ENCODE results near the gene CES2.
A peak's percentile ranks its signal among the peaks of the same experiment; 100 is the strongest.
"Not testable (repeated sequence)": the region's sequence is repeated elsewhere in the genome, so short reads cannot be mapped to it uniquely, and the experiment has no call there.

Gene CES2

GRCh38 chr16:66927918-66928649 lies 7.2 kb upstream of the CES2 start:
- H3K27ac Mint-ChIP-seq: no peak overlapping the region
- peak; percentile 22 for DNase-seq (ENCODE audit: low spot score)
- no peaks in the 10 kb centered on the region for H3K9me3 Mint-ChIP-seq

DNA sequence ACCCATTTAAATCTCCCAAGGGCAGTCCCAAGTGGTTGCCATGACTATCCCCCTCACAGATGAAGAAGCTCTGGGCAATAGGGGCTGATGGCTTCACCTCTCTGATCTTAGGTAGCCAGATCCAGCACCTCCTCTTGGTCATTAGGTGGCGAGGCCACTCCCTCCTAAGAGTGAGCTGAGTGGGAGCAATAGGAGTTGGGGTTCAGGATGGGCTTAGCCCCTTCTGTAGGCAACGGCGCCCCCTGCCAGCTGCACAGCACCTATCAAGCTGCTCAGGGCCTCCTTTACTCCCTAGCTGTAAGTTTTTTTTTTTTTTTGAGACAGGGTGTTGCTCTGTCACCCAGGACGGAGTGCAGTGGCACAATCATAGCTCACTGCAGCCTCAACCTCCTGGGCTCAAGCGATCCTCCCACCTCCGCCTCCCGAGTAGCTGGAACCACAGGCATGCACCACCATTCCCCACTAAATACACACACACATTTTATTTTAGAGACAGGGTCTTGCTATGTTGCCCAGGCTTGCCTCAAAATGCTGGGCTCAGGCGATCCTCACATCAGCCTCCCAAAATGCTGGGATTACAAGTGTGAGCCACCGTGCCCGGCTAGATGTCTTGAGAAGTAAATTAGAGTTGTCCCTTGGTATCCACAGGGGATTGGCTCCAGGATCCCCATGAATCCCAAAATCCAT lies 6.5 kb upstream of the CES2 start:
- Mint-ChIP-seq H3K4me3 (no peak overlapping the region), H3K9me3 (no peaks in the 10 kb centered on the region), H3K4me1 (ENCODE audit: low read depth) (peaks cover 23% of the 10 kb centered on the region), H3K36me3 (ENCODE audit: low read depth) (peaks cover 17% of the 10 kb centered on the region), H3K27me3 (ENCODE audit: low read depth) (peaks cover 19% of the 10 kb centered on the region), H3K27ac (no peak overlapping the region)
- DNase-seq (ENCODE audit: low spot score): peak; percentile 27

More at GRCh38 chr16:66927918-66928649, 7.2 kb upstream of the CES2 start:
- peaks cover 11% of the 10 kb centered on the region for H3K36me3 Mint-ChIP-seq (ENCODE audit: low read depth)
- H3K4me1 Mint-ChIP-seq (ENCODE audit: low read depth): peaks cover 16% of the 10 kb centered on the region
- H3K27me3 Mint-ChIP-seq (ENCODE audit: low read depth): peaks cover 24% of the 10 kb centered on the region
- H3K4me3 Mint-ChIP-seq: no peak overlapping the region

DNA sequence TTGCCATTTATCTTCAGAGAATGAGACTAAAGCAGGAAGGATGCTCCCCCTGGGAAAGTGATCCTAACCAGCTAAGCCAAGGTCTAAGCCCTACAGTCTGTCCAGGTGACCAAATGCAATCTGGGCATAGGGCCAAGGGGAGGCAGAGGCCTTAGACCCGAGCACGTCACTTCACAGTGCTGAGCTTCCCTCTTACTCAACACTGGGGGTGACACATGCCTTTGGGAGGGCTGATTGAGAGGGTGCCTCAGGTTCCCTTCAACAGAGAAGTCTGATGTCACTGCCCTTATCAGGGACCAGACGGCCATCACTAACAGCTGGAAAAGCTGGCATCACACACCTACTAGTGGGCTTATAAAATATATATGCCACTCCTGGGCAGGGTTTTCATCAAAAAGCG lies 5.1 kb upstream of the CES2 start:
- peaks cover 14% of the 10 kb centered on the region for H3K27me3 Mint-ChIP-seq (ENCODE audit: low read depth)
- H3K4me1 Mint-ChIP-seq (ENCODE audit: low read depth): peaks cover 21% of the 10 kb centered on the region
- DNase-seq (ENCODE audit: low spot score): no peak
- H3K9me3 Mint-ChIP-seq: no peaks in the 10 kb centered on the region
- no peak overlapping the region for H3K4me3 Mint-ChIP-seq
- H3K27ac Mint-ChIP-seq: no peak overlapping the region
- peaks cover 25% of the 10 kb centered on the region for H3K36me3 Mint-ChIP-seq (ENCODE audit: low read depth)

- DNase-seq (ENCODE audit: low spot score): no peak
- H3K4me3 Mint-ChIP-seq: peak overlapping the region; percentile 49
- H3K4me1 Mint-ChIP-seq (ENCODE audit: low read depth): peaks cover 27% of the 10 kb centered on the region
- peaks cover under 1% of the 10 kb centered on the region for H3K27me3 Mint-ChIP-seq (ENCODE audit: low read depth)
- peaks cover 29% of the 10 kb centered on the region for H3K36me3 Mint-ChIP-seq (ENCODE audit: low read depth)
- H3K27ac Mint-ChIP-seq: peak overlapping the region; percentile 47
- no peaks in the 10 kb centered on the region for H3K9me3 Mint-ChIP-seq
Measured at GRCh38 chr16:66931665-66932064, 3.7 kb upstream of the CES2 start.

GRCh38 chr16:66932076-66932475 lies 3.2 kb upstream of the CES2 start:
- H3K4me3 Mint-ChIP-seq: peak overlapping the region; percentile 95
- H3K4me1 Mint-ChIP-seq (ENCODE audit: low read depth): peaks cover 29% of the 10 kb centered on the region
- no peaks in the 10 kb centered on the region for H3K9me3 Mint-ChIP-seq
- H3K27me3 Mint-ChIP-seq (ENCODE audit: low read depth): no peaks in the 10 kb centered on the region
- H3K27ac Mint-ChIP-seq: no peak overlapping the region
- peaks cover 30% of the 10 kb centered on the region for H3K36me3 Mint-ChIP-seq (ENCODE audit: low read depth)
- DNase-seq (ENCODE audit: low spot score): no peak

- H3K36me3 Mint-ChIP-seq (ENCODE audit: low read depth): peaks cover 33% of the 10 kb centered on the region
- peak overlapping the region; percentile 92 for H3K27ac Mint-ChIP-seq
- DNase-seq (ENCODE audit: low spot score): no peak
- H3K4me1 Mint-ChIP-seq (ENCODE audit: low read depth): peaks cover 35% of the 10 kb centered on the region
- H3K27me3 Mint-ChIP-seq (ENCODE audit: low read depth): no peaks in the 10 kb centered on the region
- peak overlapping the region; percentile 95 for H3K4me3 Mint-ChIP-seq
- no peaks in the 10 kb centered on the region for H3K9me3 Mint-ChIP-seq
Measured at GRCh38 chr16:66933776-66934137, 1.6 kb upstream of the CES2 start.

GRCh38 chr16:66934138-66934838 lies 1.0 kb upstream of the CES2 start, which contains the start of gene CIAO2B:
Gene CIAO2B, minus strand, starts transcription at chr16:66934402. Its CDS starts 38 bp downstream, at chr16:66934364.
- H3K27ac Mint-ChIP-seq: peak within 1 kb of the TSS; percentile 92
- H3K9me3 Mint-ChIP-seq: no peaks in the 10 kb centered on the region
- H3K36me3 Mint-ChIP-seq (ENCODE audit: low read depth): peaks cover 33% of the 10 kb centered on the region
- peaks cover 35% of the 10 kb centered on the region for H3K4me1 Mint-ChIP-seq (ENCODE audit: low read depth)
- DNase-seq (ENCODE audit: low spot score): peak; percentile 91
- H3K4me3 Mint-ChIP-seq: peak within 1 kb of the TSS; percentile 95
- no peaks in the 10 kb centered on the region for H3K27me3 Mint-ChIP-seq (ENCODE audit: low read depth)

DNA sequence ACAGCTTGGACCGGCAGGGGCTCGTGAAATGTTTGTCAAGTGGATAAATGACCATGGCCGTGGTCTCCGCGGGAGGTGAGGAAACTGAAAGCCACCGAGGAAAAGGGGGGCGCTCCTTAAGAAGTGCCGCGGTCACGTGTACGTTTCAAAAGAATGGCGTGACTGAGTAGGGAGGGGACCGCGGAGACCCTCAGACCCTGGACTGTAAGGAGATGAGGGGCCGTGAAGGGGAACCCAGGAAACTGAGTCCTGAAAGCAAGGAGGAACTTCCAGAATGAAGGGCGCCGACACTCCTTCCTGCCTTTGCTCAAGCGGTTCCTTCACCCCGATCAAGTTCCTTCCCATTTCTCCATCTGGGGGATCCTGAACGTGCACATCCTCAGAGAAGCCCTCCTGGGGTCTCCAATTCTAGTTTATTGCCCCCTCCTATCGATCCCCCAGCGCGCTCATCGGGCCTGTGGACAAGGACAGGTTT lies 440 bp upstream of the CES2 start:
- Mint-ChIP-seq H3K4me3 (peak overlapping the region; percentile 95), H3K4me1 (ENCODE audit: low read depth) (peaks cover 35% of the 10 kb centered on the region), H3K36me3 (ENCODE audit: low read depth) (peaks cover 34% of the 10 kb centered on the region), H3K27ac (peak overlapping the region; percentile 92)
- not testable (repeated sequence) for H3K9me3 Mint-ChIP-seq; H3K27me3 Mint-ChIP-seq (ENCODE audit: low read depth); DNase-seq (ENCODE audit: low spot score)

DNA sequence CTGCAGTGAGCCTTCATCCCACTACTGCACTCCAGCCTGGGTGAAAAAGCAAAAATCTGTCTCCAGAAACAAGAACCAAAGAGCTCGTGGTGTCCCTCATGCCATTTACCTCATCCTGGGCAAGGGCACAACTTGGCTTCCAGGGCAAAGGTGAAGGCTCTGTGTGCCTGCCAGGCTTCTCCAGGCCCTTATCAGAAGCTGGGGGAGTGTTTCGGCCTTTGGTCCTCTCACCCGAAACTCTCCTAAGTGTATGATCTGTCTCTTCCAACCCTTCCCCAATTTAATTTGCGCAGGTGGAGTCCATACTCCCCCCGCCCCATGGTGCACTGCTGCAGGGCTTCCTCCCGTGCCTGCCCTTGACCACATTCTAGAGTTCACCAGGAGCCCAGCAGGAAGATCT lies 1.1 kb downstream of the CES2 start:
- Mint-ChIP-seq H3K4me1 (ENCODE audit: low read depth) (peaks cover 35% of the 10 kb centered on the region), H3K9me3 (no peaks in the 10 kb centered on the region), H3K4me3 (peak overlapping the region; percentile 63)

DNA sequence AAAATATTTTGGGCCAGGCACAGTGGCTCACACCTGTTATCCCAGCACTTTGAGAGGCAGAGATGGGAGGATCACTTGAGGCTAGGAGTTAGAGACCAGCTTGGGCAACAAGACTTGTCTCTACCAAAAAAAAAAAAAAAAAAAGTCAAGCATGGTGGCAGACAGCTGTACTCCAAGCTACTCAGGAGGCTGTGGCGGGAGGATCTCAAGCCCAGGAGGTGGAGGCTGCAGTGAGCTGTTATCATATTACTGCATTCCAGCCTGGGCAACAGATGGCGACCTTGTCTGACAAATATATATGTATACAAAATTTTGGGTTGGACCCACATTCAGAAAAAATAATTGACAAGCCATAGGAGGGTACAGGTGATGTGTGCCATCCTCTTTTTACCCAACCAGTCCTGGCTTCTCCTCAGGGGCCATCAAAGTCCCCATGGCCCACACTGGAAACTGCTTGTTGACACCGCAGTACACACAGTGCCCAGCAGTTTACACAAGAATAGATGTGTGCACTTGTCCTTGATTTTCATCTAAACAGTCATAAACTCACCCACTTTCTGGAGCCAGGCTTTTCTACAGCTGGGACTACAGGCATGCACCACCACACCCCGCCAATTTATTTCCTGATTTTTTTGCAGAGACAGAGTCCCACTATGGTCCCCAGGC lies 1.7 kb downstream of the CES2 start:
- Mint-ChIP-seq H3K9me3 (no peaks in the 10 kb centered on the region), H3K4me3 (peak overlapping the region; percentile 63)
- DNase-seq (ENCODE audit: low spot score): no peak

More for the DNA sequence above, 1.1 kb downstream of the CES2 start:
- no peak for DNase-seq (ENCODE audit: low spot score)
- Mint-ChIP-seq H3K36me3 (ENCODE audit: low read depth) (peaks cover 38% of the 10 kb centered on the region), H3K27me3 (ENCODE audit: low read depth) (no peaks in the 10 kb centered on the region), H3K27ac (peak overlapping the region; percentile 74)

GRCh38 chr16:66937725-66938337 lies 2.5 kb downstream of the CES2 start:
- H3K27me3 Mint-ChIP-seq (ENCODE audit: low read depth): no peaks in the 10 kb centered on the region
- no peaks in the 10 kb centered on the region for H3K9me3 Mint-ChIP-seq
- no peak for DNase-seq (ENCODE audit: low spot score)
- H3K4me1 Mint-ChIP-seq (ENCODE audit: low read depth): peaks cover 29% of the 10 kb centered on the region
- no peak overlapping the region for H3K4me3 Mint-ChIP-seq
- peaks cover 38% of the 10 kb centered on the region for H3K36me3 Mint-ChIP-seq (ENCODE audit: low read depth)
- no peak overlapping the region for H3K27ac Mint-ChIP-seq

More for the DNA sequence above, 1.7 kb downstream of the CES2 start:
- no peaks in the 10 kb centered on the region for H3K27me3 Mint-ChIP-seq (ENCODE audit: low read depth)
- H3K36me3 Mint-ChIP-seq (ENCODE audit: low read depth): peaks cover 36% of the 10 kb centered on the region
- peak overlapping the region; percentile 74 for H3K27ac Mint-ChIP-seq
- peaks cover 35% of the 10 kb centered on the region for H3K4me1 Mint-ChIP-seq (ENCODE audit: low read depth)

DNA sequence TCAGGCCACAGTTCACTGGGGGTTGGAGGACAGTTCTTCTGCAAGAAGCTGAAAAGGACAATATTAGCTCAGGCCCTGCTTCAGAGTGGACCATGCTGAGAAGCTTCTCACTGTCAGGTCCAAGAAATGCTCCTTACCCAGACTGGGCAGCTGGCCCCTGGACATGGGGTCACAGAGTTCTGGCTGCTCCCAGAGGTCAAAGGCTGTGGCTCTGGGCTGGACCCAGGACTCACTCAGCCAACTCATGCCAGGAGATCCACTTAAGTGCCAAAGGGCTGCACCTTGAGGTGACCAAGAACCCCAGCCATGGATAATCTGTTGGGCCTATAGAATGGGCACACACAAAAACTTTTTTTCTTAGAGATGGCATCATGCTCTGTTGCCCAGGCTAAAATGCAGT lies 4.0 kb downstream of the CES2 start:
- H3K9me3 Mint-ChIP-seq: no peaks in the 10 kb centered on the region
- H3K4me3 Mint-ChIP-seq: no peak overlapping the region
- no peaks in the 10 kb centered on the region for H3K27me3 Mint-ChIP-seq (ENCODE audit: low read depth)
- peaks cover 31% of the 10 kb centered on the region for H3K36me3 Mint-ChIP-seq (ENCODE audit: low read depth)
- no peak for DNase-seq (ENCODE audit: low spot score)
- H3K27ac Mint-ChIP-seq: no peak overlapping the region
- H3K4me1 Mint-ChIP-seq (ENCODE audit: low read depth): peaks cover 19% of the 10 kb centered on the region

GRCh38 chr16:66940236-66940635 lies 4.9 kb downstream of the CES2 start:
- no peaks in the 10 kb centered on the region for H3K27me3 Mint-ChIP-seq (ENCODE audit: low read depth)
- no peaks in the 10 kb centered on the region for H3K9me3 Mint-ChIP-seq
- no peak overlapping the region for H3K4me3 Mint-ChIP-seq
- no peak overlapping the region for H3K27ac Mint-ChIP-seq
- H3K36me3 Mint-ChIP-seq (ENCODE audit: low read depth): peaks cover 26% of the 10 kb centered on the region
- peaks cover 18% of the 10 kb centered on the region for H3K4me1 Mint-ChIP-seq (ENCODE audit: low read depth)
- DNase-seq (ENCODE audit: low spot score): no peak

Measured in T-helper 2 cell treated with Interferon-gamma antibody and Interleukin-4, amounts not matched to agents 5 μg/mL and 100 μg/mL, for 36 hours (primary cell).